ENCODE results near the gene NFIB.

Gene NFIB

DNA sequence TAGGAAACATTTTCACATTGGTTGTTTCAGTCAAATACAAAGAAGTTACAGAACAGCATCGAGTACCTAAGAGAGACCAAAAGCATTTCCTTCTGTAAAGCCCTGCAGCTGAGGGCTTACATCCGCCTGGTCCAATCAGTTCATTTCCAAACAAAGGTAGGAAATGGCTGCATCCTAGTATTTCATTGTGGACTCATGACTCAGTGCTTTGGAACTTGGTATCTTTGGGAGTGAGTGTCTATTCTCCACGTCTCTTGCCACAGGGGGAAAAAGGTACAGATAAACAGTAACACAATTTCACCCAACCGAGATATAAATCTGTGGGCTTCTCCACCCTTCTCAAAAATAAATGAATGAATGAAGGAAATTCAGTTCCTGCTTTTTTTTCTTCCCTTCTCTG is 75.4 kb downstream of the NFIB start:
- no peak for DNase-seq

DNA sequence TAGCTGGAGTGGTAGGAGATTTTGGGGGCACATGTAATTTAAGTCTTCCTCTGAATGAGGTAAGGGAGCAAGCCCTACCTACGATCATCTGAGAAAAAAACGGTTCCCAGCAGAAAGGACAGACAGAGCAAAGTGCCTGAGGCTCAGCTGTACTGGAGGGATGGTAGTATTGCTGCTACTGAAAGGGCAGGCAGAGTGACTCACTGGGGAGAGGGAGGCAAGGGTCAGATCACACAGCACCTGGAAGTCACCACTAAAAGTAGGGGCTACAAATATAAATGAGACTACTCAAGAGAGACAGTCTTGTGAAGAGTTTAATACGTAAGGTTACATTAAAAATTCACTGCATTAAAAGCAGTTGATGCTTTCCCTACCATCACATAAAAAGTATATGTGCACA is 75.9 kb downstream of the NFIB start:
- no peak for DNase-seq

DNA sequence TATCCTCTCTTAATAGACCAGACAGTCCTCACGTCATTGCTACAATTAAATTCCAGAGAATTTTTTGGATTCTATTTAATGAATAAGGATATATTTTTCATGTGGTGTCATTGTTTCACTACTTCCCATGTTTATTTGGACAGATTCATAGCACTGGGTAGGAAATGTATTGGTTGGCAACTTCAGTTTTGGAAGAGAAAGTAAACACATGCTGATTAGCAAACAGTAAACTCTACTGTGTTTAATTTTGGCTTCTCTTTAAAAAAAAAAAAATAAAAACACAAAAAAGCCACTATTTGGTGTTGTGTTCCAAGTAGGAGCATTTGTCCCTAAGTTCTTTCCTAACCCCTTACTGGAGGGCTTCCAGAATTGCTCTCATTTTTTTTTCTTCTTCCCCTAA is 77.3 kb downstream of the NFIB start:
- DNase-seq, result no peak

DNA sequence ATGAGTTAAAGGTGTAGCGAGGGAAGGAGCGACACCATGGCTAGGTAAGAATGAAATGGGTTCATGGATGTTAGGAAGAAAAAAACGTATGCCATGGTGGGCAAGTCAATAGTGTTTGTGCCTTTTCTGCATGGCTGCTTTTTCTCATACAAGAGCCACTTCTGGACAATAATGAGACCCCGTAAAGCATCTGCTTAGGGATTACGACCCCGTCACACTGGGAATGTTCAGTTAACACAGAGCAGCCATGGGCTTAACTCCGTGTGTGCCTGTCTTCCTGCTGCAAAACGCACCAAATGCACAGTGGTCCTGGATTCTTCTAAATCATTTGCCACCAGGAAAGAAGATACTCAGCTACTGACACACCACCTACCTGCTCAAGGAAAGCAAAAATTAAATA is 81.8 kb downstream of the NFIB start:
- no peak for DNase-seq

DNA sequence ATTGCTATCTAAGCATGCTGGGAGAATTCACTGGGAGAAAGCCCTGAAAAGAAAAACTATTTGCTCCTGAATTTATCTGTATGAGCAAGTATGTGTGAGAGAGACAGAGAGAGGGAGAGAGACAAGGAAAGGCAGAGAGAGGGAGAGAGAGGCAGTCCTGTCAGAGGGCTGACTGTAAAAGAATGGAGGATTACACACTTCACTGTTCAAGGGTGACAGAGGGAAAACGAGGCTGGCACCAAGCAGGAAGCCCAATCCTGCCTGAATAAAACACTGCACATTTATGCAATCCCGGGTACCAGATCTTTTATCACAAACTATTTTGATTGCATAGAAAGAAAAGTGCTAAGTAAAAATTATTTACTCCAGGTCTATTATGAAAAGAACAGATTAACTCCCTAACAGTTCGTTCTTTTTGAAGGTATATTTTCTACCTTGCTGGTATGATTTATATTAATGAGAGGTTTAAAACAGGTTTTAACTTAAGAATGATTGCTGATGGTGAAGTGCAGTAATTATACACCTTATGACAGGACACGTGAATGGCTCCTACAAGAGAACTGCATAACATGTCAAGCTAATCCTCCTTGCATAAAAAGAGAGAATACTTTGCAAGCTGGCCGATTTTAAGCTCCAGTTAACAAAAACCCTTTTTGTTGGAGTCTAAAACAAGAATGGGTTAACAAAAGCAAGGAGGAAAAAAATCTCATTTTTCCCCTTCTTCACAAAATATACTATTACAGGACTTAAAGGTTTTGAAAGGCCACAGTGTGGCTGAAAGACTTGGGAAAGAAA is 82.5 kb downstream of the NFIB start:
- DNase-seq, result no peak

DNA sequence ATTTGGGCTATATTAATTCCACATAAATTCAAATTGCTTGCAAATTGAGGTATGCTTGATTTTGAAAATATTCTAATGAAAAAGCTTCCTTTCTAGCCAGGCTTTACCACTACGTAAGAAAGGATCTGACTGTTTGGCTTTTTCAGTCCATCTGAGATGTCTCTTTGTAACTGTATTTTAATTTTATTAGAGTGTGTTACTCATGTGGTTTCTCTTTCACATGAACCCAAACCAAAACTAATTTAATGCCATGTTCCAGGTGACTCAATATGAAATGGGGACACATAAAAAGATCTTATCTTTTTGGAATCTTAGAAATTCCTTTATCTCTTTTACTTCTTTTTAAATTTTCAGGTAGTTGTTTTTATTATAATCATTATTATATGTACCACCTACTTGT is 85.3 kb downstream of the NFIB start:
- no peak for DNase-seq

DNA sequence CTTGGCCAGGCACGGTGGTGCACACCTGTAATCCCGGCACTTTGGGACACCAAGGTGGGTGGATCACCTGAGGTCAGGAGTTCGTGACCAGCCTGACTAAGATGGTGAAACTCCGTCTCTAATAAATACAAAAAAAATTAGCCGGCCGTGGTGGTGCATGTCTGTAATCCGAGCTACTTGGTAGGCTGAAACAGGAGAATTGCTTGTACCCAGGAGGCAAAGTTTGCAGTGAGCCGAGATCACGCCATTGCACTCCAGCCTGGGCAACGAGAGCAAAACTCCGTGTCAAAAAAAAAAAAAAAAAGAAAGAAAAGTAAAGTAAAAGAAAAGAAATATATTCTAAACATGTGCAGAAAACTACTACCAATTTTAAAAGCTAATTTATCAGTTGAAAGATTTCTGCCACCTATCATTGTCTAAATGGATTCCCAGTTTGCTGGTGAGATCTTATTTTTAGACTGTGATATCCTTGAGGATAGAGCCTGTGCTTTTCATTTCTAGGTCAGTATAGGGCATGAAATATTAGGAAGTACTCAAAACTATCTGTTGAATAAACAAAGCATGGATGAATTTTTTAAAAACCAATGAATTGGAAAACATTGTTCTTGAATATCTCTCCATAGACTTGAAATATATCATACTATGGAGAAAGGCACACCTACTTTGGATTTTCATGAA is 86.9 kb downstream of the NFIB start:
- DNase-seq, result no peak

DNA sequence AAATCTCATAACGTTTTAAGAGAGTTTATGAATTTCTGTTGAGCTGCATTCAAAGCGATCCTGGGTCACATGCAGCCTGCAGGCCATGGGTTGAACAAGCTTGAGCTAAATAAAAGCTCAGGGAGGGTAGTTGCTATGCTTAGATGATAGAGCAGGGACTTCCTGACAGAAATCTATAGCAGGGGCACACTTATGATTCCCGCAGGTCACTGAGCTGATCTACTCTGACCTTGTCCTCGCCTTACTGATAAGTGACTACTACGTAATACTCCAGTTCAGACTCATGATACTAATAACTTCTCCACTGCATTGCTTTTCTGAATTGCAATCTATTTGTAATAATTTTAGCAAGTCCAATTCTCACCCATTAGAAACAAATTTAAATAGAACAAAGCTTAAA is 90.9 kb downstream of the NFIB start:
- no peak for DNase-seq

DNA sequence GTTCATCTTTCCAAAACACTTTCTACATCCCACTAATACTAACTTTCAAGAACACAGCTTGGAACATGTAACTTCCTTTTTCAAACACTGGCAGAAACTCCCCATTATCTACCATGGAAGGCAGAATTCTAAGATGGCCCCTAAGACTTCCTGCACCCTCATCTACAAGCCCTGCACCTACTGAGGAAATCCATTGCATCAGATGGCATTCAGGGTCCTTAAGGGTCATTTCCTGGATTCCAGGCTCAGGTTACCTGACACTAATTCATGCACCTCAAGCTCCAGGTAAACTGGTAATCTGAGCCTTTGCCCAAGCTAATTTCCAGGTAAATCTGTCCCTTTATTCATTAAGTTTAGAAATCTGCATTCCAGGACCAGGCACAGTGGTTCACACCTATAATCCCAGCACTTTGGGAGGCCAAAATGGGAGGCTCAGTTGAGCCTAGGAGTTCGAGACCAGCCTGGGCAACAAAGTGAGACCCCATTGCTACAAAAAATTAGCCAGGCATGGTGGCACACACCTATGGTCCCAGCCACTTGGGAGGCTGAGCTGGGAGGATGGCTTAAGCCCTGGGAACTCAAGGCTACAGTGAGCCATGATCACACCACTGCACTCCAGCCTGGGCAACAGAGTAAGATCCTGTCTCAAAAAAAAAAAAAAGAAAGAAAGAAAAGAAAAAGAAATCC is 91.6 kb downstream of the NFIB start:
- DNase-seq, result no peak

DNA sequence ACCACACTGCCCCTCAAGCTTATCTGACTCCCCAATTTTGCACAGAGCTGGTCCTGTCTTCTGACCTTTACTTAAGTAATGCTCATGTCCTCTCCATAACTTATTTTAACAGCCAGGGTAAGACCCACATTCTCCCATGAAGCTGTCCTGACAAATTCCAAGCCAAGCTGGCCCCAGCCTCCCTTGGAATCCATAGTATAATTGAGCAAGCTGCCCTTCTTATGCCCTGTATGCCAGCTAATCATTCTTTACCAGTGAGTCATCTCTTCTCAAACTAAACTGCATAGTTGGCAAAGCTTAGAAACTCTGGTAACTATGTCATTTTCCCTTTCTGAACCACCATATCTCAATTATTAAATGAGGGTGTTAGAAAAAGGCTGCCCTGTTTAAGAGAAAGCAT is 92.4 kb downstream of the NFIB start:
- no peak for DNase-seq

DNA sequence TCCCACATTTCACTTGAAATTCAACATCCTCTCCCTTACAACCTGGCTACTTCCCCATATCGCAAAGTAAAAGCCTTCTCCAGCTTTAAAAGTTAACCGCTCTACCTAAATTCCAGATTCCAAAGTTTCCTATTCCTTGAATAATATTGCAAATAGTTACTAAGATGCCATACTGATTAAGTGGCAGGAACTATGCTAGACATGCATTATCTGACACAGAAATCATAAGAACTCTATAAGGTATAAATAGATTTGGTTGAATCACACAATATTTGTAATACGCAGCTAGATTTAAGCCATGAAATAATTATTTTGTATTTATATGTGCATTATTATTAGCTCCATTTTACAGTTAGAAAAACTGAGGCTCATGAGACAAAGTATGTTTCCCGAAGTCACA is 92.8 kb downstream of the NFIB start:
- no peak for DNase-seq

DNA sequence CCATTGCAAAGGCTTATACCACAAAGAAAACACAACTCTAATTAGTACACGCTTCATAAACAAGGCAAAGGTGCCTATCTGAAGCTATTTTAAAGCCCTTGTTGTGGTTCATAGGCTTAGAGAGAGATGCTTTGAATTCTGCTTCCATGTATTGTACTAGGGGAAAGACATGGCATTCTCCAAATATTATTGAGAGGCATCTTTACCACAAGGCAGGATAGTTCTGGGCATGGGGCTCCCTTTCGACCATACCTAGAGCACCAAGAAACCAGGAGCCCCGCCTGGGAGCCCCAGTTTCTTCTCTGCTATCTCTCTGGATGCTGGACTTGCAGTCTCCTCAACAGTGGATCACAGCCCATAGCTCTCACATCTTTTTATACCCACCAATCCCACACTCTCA is 93.7 kb downstream of the NFIB start:
- DNase-seq, result no peak

DNA sequence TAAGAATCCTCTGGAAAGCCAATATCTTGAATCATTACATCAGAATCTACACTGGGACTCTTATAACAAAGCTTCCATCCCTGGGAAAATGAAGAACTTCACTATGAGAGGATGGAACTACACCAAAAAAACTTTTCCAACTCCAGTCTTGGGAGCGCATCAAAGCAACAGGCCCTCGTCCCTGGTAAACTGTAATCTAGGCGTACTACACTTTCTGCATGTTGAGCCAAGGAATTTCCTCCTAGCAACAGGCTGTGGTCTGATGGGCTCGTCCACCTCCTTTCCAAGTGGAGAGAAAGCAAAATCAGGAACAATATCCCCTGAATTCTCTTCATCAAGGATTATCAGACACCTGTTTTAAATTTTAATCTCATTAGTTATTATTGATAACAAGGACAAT is 94.1 kb downstream of the NFIB start:
- no peak for DNase-seq

DNA sequence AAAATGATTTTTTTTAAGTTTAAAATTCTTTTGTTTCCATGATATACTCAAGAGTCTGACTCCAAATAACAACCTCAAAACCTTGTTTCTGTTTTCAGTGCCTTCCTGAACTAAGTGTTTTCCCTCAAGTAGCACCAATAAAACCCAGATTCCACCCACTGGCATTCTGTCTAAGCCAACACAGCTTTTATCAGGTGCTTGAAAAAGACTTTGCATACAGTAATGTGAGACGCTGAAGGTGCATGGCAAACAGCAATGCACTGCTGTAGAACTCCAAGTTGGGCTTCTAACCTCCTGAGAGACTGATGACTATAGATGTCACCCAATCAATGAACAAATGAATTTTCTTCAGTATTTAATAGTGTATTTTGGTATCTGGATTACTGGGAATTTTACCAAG is 95.7 kb downstream of the NFIB start:
- no peak for DNase-seq

DNA sequence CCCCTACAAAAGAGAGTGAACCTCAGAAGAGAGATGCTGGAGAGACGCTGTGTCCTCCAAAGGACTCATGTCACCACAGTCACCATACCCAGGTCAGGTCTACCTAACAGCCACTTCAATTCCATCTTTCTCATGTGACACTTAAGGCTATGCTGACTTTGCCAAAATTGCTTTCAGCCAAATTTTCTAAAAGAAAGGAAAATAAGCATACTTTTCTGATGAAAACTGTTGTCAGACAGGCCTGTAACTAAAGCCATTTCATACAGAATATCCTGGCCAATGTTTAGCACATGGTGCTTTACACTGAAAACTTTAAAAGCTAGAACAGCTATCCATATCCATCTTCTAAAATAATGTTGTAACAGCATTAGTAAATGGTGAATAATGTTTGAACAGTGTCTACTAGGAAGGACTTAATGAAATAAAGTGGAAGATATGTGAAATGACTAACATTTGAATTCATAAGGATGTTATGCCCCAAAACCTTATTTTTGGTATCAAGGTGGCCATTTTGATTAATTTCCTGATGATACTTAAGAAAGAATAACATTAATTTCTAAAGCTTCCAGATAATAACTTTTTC is 97.2 kb downstream of the NFIB start:
- no peak for DNase-seq

DNA sequence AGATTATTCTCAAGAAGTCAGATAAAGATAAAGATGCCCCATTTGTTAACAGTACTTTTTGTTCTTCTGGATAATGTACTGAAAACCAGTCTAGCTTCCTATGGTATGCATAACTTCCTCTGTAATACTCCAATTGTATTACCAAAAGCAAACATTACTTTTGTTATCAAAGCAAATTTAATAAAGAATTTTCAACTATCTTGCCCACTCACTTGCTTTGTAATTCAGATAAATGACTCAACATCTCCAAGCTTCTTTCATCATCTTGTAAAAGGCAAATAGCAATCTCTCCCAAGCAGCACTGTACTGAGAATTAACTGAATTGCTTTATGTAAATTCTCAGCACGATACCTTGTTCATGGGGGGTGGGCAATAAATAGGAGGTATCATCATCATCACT is 98.3 kb downstream of the NFIB start:
- no peak for DNase-seq

DNA sequence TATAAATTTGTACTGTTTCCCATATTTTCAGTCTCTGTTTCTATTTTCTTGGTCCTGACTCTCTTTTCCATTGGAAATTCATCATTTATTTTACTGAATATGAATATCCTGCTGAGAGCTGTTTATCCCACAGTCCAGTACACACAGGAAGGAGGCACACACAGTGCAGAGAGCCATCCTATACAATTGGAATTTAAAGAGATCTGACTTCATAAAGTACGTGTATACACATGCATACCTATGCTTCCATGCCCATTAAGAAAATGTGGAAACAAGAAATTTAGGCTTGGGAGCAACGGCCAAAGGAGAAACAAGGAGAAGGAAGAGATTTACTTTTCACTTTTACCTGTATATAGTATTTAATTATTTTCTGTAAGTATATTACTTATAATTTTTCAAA is 99.2 kb downstream of the NFIB start:
- no peak for DNase-seq

DNA sequence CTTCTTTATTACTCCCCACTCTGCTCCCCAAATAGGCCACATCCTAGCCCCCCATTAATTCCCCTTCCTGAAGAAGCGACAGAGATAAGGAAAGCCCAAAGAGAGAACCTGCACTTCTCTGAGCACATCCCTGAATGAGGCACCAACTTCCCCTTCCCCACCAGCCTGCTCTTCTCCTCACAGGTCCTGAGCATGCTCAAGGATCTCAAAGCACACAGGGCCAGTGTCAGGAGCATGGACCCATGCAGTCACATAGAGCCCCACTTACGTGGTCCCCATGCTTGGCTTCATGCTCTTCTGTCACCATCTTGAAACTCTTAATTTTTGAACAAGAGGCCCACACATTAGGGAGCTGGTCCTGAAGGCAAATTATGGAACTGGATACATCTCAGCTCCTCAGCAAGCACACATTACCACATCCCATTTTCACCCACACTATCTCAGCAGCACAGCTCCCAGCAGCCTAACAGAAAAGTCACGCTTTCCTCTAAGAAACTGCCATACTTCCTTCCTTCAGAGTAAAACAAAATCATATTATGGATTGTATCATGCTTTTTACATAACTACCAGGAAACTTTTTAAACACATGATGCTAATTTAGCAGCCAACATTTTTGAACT is 99.8 kb downstream of the NFIB start:
- DNase-seq, result no peak

DNA sequence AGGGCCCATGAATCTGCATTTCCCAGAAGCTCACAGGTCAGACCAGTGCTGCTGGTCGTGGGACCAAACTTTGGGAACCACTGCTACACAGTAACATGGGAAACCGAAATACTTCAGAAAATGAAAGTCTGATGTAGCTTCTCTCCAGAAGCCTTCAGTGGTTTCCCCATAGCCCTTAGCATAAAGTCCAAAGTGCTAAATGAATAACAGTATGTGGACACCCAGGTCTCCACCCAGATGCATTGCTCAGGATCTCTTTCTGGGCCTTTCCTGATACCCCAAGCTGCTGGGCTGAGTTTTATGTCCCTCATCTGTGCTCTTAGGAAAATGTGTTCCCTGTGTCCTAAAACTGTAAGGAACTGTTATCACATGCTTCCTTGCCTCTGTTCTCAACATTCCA is 100.4 kb downstream of the NFIB start:
- DNase-seq, result no peak

DNA sequence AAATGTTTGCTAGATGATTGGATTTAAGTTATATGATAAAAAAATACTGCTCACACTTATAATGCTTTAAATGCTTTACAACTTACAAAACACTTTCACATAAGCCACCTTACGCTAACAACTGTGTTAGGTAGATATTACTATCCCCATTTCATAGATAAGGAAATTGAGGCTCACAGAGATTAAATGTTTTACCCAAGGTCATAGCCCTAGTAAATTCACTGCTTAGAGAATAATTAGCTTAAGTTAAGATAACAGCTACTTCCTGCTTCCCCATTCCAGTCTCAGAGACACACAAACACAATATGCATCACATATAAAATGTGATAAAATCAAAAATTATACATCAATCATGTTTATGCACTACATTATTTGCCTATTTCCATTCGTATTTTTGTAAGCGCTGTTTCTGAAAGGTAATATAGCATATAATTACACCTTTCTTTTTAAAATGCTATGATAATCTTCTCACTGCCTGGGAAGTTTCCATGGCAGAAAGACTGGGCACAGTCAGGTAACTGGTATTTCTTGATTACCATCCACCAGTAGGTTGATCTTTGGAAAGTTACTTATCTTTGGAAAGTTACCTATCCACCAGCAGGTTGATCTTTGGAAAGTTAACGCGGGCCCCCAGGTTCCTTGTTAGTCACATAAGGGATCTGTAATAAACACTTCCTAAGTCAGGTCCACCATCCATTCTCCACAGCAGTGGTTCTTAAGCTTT is 101.1 kb downstream of the NFIB start:
- DNase-seq, result no peak

DNA sequence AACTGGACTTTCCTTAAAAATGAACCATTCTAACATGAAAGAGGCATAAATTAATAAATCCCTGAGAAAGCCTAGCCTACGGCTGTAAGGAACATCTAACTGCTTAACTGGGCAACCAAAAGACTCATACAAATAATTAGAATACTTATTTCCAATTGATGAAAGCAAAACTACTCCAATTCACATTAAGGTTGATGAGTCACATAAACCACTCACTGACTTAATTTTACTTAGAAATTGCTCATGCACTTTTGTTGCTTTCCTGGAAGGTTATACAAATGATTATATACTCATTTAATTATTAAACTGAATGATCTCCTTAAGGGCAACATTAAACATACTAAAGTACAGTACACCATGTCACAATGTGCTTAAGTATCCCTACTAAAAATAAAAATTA is 101.9 kb downstream of the NFIB start:
- no peak for DNase-seq

DNA sequence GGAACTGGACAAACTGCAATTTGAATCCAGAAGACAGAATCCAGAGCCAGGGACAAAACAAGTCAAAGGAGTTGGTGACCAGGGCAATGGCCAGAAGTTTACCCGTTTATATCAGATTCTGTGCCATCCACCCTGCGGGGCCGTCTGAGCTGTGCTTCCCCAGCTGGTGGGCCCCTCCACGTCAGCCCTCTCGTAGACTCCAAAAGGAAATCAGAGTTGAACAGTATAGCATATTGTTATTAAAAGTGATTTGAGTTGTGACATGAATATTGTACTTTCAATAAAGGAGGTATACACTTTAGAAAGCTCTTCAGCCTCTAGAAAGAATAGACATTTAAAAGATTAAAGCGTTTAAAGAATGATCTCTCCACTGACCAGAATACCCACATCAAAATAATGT is 102.4 kb downstream of the NFIB start:
- DNase-seq, result no peak

DNA sequence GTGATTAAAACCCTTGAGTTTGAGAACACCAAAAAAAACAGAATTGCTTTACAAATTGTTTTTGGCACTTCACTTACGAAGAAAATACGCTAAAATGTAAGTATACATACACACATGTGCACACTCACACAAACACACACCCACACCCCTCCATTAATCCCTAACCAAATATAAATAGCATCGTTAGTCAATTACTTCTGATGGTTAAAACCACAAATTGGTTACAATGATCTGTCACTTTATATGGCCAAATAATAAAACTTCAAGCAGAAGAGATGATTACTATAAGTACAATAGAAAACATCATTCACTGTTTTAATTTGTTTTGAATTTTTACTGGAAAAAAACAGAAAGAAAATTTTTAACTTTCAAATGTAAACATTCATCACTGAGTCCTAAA is 103.5 kb downstream of the NFIB start:
- DNase-seq, result no peak
